HepG2 (cell line): Measurements from ENCODE around the gene KSR1. TPM values are rescaled to one million over a fixed set of nuclear protein-coding genes. Genes with fewer than 3 reads are reported as not detected.
A peak's percentile ranks its signal among the peaks of the same experiment; 100 is the strongest.

Experiments used
- BCL6 ChIP-seq: IDR thresholded peaks from 2 replicates; pipeline ENCODE4 v1.6.1; 2016; ENCODE audit warnings: missing genetic modification reagents, missing compliant biosample characterization
- EP300 ChIP-seq, 3 experiments: sonication (generic) in 1 of 3; formaldehyde crosslinking in 1 of 3; IDR thresholded peaks; 2 replicates each; pipeline versions ENCODE4 v1.5.1 to v1.6.1; 2011 to 2020; ENCODE audit warnings: low read depth in 2 of 3, low read length in 2 of 3, borderline replicate concordance in 1 of 3, improper control_type of control experiment in 1 of 3, mild to moderate bottlenecking in 1 of 3, missing genetic modification reagents in 1 of 3, moderate library complexity in 1 of 3
- ETV5 ChIP-seq: IDR thresholded peaks from 2 replicates; pipeline ENCODE4 v1.6.1; 2018; ENCODE audit warnings: missing biosample characterization, missing genetic modification reagents, inconsistent platforms, borderline replicate concordance
- HNF4A ChIP-seq: sonication (generic); formaldehyde crosslinking; IDR thresholded peaks from 2 replicates; pipeline ENCODE4 v1.4.0; 2020; ENCODE audit warnings: missing genetic modification reagents
- HOXA3 ChIP-seq: sonication (generic); formaldehyde crosslinking; IDR thresholded peaks from 2 replicates; pipeline ENCODE4 v1.5.0; 2020; ENCODE audit warnings: missing genetic modification reagents
- NCOR1 ChIP-seq: fragments of 200-600 bp; sonication (generic); IDR thresholded peaks from 2 replicates; pipeline ENCODE4 v1.7.0; 2017; ENCODE audit warnings: antibody characterized with exemption, low read length, borderline replicate concordance
- NR2F6 ChIP-seq, 2 experiments: IDR thresholded peaks; 2 replicates each; pipeline ENCODE4 v1.6.1; 2016; ENCODE audit warnings: antibody characterized with exemption in 1 of 2, mild to moderate bottlenecking in 1 of 2
- PHF20 ChIP-seq: sonication (generic); formaldehyde crosslinking; IDR thresholded peaks from 2 replicates; pipeline ENCODE4 v1.5.0; 2020; ENCODE audit warnings: mild to moderate bottlenecking, missing genetic modification reagents
- RXRB ChIP-seq: IDR thresholded peaks from 2 replicates; pipeline ENCODE4 v1.6.1; 2016; ENCODE audit warnings: borderline replicate concordance, missing genetic modification reagents, missing compliant biosample characterization
- SMARCE1 ChIP-seq: fragments of 450-650 bp; IDR thresholded peaks from 2 replicates; pipeline ENCODE4 v1.6.1; 2017; ENCODE audit warnings: borderline replicate concordance
- SOX6 ChIP-seq, 2 experiments: fragments of 450-650 bp in 1 of 2; sonication (generic) in 1 of 2; formaldehyde crosslinking in 1 of 2; IDR thresholded peaks; 2 replicates each; pipeline versions ENCODE4 v1.4.0 to v1.6.1; 2017 to 2020; ENCODE audit warnings: antibody characterized with exemption in 1 of 2, mild to moderate bottlenecking in 1 of 2, missing genetic modification reagents in 1 of 2
- SYNCRIP ChIP-seq: fragments of 200-400 bp; formaldehyde crosslinking; IDR thresholded peaks from 2 replicates; pipeline ENCODE4 v1.6.1; 2018; ENCODE audit warnings: mild to moderate bottlenecking, low read depth, low read length; ENCODE audit not compliant: insufficient read depth
- ZNF33B ChIP-seq: sonication (generic); formaldehyde crosslinking; IDR thresholded peaks from 2 replicates; pipeline ENCODE4 v1.5.1; 2020; ENCODE audit warnings: mild to moderate bottlenecking, missing genetic modification reagents
- ZNF724P ChIP-seq: sonication (generic); formaldehyde crosslinking; IDR thresholded peaks from 2 replicates; pipeline ENCODE4 v1.8.0; 2022; ENCODE audit warnings: missing genetic modification reagents, borderline replicate concordance
- ZNF891 ChIP-seq: sonication (generic); formaldehyde crosslinking; IDR thresholded peaks from 2 replicates; pipeline ENCODE4 v1.5.0; 2020; ENCODE audit warnings: mild to moderate bottlenecking, missing genetic modification reagents
- polyA plus RNA-seq, 8 experiments: library from polyadenylated mRNA; depleted of rRNA in 3 of 8; stranded (reverse) in 7 of 8; unstranded in 1 of 8; fragments of >200 nt; fragmentation: Illumina TruSeq in 4 of 8; extraction: Trizol in 4 of 8; gene quantifications; 2 replicates each; pipeline versions ENCODE4 v1.2.1 to v1.2.3, GENCODE V29; 2011 to 2016; ENCODE audit warnings: low read depth in 4 of 8, missing spikeins in 1 of 8, mixed read lengths in 1 of 8; ENCODE audit not compliant: insufficient read depth in 1 of 8
- total RNA-seq, 5 experiments: library from RNA; depleted of rRNA; stranded (reverse); fragments of >200 nt; fragmentation: Illumina TruSeq; extraction: Trizol; gene quantifications; 2 replicates each; pipeline ENCODE4 v1.2.3, GENCODE V29; 2016; ENCODE audit warnings: low read depth in 1 of 5
- TF ChIP-seq, protein P1 (sequence below): sonication (generic); formaldehyde crosslinking; conservative IDR thresholded peaks from 2 replicates; pipeline ENCODE4 v1.4.0; 2020; ENCODE audit warnings: mild to moderate bottlenecking, missing genetic modification reagents, moderate library complexity
- TF ChIP-seq, protein P2 (sequence below): sonication (generic); formaldehyde crosslinking; IDR thresholded peaks from 2 replicates; pipeline ENCODE4 v1.8.1; 2022; ENCODE audit warnings: low read depth, mild to moderate bottlenecking, missing genetic modification reagents
- TF ChIP-seq, protein P3 (sequence below): sonication (generic); formaldehyde crosslinking; IDR thresholded peaks from 2 replicates; pipeline ENCODE4 v1.5.0; 2020; ENCODE audit warnings: mild to moderate bottlenecking, missing genetic modification reagents
- TF ChIP-seq, protein P4 (sequence below): sonication (generic); formaldehyde crosslinking; IDR thresholded peaks from 2 replicates; pipeline ENCODE4 v1.8.1; 2022; ENCODE audit warnings: mild to moderate bottlenecking, missing genetic modification reagents

Gene KSR1
- total and polyA plus RNA-seq, 2 of the 13 experiments (the other 11 are each of a cell fraction or from before 2014, with no cell fraction given): 10.1 to 16.6 TPM

DNA sequence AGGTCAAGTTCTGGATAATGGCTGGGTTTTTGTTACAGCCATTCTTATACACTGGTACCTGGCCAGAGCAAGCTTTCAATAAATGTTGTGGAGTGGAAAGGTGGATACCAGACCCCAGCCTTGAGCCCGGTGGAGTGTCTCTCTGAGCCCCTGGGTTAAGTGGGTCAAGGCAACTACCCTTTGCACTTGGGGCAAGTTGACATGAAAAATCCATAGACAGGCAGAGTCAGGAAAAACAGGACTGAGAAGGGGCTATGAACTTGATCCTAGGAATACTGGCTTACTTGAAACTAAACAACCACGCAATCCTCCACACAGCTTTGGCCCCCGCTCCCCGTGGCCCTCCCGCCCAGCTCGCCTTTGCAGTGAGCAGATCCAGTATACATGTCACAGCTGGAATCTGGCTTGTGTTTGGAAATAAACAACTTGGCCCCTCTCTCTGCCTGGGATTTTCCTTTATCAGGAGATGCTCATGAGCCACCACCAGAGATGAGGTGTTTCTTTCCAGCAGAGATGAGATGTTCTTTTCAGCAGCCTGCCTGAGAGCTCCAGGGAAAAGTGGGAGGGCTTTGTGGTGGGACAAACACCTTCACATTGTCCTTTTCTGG lies 65.9 kb downstream of the KSR1 start (continued):
- TF ChIP-seq, protein P1, sequence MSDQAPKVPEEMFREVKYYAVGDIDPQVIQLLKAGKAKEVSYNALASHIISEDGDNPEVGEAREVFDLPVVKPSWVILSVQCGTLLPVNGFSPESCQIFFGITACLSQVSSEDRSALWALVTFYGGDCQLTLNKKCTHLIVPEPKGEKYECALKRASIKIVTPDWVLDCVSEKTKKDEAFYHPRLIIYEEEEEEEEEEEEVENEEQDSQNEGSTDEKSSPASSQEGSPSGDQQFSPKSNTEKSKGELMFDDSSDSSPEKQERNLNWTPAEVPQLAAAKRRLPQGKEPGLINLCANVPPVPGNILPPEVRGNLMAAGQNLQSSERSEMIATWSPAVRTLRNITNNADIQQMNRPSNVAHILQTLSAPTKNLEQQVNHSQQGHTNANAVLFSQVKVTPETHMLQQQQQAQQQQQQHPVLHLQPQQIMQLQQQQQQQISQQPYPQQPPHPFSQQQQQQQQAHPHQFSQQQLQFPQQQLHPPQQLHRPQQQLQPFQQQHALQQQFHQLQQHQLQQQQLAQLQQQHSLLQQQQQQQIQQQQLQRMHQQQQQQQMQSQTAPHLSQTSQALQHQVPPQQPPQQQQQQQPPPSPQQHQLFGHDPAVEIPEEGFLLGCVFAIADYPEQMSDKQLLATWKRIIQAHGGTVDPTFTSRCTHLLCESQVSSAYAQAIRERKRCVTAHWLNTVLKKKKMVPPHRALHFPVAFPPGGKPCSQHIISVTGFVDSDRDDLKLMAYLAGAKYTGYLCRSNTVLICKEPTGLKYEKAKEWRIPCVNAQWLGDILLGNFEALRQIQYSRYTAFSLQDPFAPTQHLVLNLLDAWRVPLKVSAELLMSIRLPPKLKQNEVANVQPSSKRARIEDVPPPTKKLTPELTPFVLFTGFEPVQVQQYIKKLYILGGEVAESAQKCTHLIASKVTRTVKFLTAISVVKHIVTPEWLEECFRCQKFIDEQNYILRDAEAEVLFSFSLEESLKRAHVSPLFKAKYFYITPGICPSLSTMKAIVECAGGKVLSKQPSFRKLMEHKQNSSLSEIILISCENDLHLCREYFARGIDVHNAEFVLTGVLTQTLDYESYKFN (CRISPR knock-in tag): peak; percentile 71
- TF ChIP-seq HNF4A (peak; percentile 79), PHF20 (CRISPR knock-in tag) (no peak), NR2F6 (IDR thresholded peaks at IDR 0.05) (peak; percentile 36), NR2F6 (CRISPR knock-in tag; IDR thresholded peaks at IDR 0.05) (peak; percentile 63; the same call in 1 of the 2 replicates), HOXA3 (CRISPR knock-in tag) (peak; percentile 29; the same call in 1 of the 2 replicates), SOX6 (IDR thresholded peaks at IDR 0.05) (no peak), SOX6 (CRISPR knock-in tag; IDR thresholded peaks at IDR 0.05) (peak; percentile 38; the same call in 1 of the 2 replicates), EP300 (IDR thresholded peaks at IDR 0.05; ENCODE audit: low read depth in 2 of 2, low read length in 2 of 2) (peak in 1 of 2 experiments; percentile 50; a peak in 1 of 4 replicates), EP300 (CRISPR knock-in tag; IDR thresholded peaks at IDR 0.05; ENCODE audit: borderline replicate concordance) (no peak), BCL6 (CRISPR knock-in tag) (peak; percentile 78), SYNCRIP (no peak), ZNF891 (CRISPR knock-in tag) (no peak), ETV5 (CRISPR knock-in tag) (no peak), ZNF724P (CRISPR knock-in tag) (no peak), ZNF33B (no peak), SMARCE1 (no peak), RXRB (CRISPR knock-in tag) (peak; percentile 68), NCOR1 (peak; percentile 63; the same call in 1 of the 2 replicates)
- TF ChIP-seq, protein P2, sequence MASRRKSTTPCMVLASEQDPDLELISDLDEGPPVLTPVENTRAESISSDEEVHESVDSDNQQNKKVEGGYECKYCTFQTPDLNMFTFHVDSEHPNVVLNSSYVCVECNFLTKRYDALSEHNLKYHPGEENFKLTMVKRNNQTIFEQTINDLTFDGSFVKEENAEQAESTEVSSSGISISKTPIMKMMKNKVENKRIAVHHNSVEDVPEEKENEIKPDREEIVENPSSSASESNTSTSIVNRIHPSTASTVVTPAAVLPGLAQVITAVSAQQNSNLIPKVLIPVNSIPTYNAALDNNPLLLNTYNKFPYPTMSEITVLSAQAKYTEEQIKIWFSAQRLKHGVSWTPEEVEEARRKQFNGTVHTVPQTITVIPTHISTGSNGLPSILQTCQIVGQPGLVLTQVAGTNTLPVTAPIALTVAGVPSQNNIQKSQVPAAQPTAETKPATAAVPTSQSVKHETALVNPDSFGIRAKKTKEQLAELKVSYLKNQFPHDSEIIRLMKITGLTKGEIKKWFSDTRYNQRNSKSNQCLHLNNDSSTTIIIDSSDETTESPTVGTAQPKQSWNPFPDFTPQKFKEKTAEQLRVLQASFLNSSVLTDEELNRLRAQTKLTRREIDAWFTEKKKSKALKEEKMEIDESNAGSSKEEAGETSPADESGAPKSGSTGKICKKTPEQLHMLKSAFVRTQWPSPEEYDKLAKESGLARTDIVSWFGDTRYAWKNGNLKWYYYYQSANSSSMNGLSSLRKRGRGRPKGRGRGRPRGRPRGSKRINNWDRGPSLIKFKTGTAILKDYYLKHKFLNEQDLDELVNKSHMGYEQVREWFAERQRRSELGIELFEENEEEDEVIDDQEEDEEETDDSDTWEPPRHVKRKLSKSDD (CRISPR knock-in tag): no peak
- TF ChIP-seq, protein P3, sequence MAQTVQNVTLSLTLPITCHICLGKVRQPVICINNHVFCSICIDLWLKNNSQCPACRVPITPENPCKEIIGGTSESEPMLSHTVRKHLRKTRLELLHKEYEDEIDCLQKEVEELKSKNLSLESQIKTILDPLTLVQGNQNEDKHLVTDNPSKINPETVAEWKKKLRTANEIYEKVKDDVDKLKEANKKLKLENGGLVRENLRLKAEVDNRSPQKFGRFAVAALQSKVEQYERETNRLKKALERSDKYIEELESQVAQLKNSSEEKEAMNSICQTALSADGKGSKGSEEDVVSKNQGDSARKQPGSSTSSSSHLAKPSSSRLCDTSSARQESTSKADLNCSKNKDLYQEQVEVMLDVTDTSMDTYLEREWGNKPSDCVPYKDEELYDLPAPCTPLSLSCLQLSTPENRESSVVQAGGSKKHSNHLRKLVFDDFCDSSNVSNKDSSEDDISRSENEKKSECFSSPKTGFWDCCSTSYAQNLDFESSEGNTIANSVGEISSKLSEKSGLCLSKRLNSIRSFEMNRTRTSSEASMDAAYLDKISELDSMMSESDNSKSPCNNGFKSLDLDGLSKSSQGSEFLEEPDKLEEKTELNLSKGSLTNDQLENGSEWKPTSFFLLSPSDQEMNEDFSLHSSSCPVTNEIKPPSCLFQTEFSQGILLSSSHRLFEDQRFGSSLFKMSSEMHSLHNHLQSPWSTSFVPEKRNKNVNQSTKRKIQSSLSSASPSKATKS: no peak
- TF ChIP-seq, protein P4, sequence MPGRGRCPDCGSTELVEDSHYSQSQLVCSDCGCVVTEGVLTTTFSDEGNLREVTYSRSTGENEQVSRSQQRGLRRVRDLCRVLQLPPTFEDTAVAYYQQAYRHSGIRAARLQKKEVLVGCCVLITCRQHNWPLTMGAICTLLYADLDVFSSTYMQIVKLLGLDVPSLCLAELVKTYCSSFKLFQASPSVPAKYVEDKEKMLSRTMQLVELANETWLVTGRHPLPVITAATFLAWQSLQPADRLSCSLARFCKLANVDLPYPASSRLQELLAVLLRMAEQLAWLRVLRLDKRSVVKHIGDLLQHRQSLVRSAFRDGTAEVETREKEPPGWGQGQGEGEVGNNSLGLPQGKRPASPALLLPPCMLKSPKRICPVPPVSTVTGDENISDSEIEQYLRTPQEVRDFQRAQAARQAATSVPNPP (CRISPR knock-in tag): no peak
